ENCODE data around the gene DYNLRB1. TPM values are rescaled to one million over a fixed set of nuclear protein-coding genes. Genes with fewer than 3 reads are reported as not detected.

The DYNLRB1 gene
- total RNA-seq, 2 experiments from 2014 or later, result 91.2 to 96.8 TPM

DNA sequence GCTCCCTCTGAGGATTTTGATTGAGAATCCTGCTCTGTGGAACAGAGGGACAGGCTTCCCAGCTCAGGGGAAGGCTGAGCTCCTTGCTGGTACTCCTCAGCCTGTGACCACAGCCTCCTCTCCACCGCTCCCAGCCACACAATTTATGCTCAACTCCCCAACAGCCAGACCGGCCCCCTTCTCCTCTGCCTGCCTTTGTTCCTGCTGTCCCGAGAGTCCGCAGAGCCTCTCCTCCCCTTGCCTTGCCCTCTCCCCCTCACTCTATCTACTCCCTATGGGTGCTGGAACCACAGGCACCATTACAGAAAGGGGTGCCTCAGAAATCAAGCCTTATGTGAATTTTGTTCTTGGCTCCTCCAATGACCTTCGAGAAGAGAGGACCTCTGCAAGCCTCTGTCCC is 58.2 kb downstream of the DYNLRB1 start:
- Mint-ChIP-seq H3K9me3 (no peaks in the 10 kb centered on the region), H3K4me3 (no peak overlapping the region), H3K4me1 (peaks cover 7% of the 10 kb centered on the region), H3K27ac (no peak overlapping the region), H3K36me3 (peaks cover 7% of the 10 kb centered on the region), H3K27me3 (no peaks in the 10 kb centered on the region)
- ATAC-seq (ENCODE audit: low read depth) (no peak), DNase-seq (no peak)
- POLR2A ChIA-PET, result no interaction called here

DNA sequence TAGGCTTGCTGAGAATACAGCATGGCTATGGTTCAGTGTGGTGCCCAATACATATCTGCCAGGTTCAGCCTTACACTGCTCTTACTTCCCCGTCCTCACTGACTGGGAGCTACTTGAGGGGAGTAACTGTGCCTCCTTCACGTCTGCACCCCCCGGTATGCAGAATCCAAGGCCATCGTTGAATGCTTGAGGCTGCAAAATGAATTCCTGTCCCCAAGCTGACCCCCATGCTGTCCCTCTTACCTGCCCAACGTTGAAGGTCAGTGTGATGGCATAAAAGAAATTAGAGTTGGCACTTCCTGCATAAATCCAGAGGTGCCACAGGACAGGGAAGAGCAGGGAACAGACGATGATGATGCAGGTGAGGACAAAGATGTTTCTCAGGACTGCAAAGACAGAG is 58.6 kb downstream of the DYNLRB1 start:
- no peak overlapping the region for H3K27ac Mint-ChIP-seq
- DNase-seq (no peak), ATAC-seq (ENCODE audit: low read depth) (no peak)
- H3K27me3 Mint-ChIP-seq, result no peaks in the 10 kb centered on the region
- H3K36me3 Mint-ChIP-seq, result peaks cover 7% of the 10 kb centered on the region
- H3K9me3 Mint-ChIP-seq, result no peaks in the 10 kb centered on the region
- H3K4me1 Mint-ChIP-seq, result peaks cover 9% of the 10 kb centered on the region
- no peak overlapping the region for H3K4me3 Mint-ChIP-seq
- POLR2A ChIA-PET, result no interaction called here

DNA sequence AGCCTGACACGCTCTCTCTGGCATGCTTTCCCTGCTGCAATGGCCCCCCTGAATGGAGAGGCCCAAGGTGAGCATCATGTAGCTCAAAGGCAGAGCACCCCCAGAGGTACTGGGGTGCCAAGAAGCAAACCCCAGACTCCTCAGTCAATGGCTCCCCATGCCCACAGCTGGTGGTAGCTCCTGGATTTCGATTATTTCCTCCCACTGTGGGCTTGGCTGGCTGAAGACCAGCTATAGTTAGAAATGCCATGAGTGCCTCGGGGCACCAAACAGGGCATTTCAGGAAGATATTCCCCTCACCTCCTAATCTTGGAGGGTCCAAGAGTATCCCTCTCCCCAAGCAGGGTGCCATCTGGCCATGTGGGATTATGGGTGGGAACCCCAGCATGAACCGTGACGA is 59.0 kb downstream of the DYNLRB1 start:
- no peak for DNase-seq
- Mint-ChIP-seq H3K4me3 (no peak overlapping the region), H3K36me3 (peaks cover 7% of the 10 kb centered on the region), H3K9me3 (no peaks in the 10 kb centered on the region), H3K27ac (no peak overlapping the region), H3K4me1 (peaks cover 14% of the 10 kb centered on the region), H3K27me3 (no peaks in the 10 kb centered on the region)
- POLR2A ChIA-PET, result no interaction called here
- no peak for ATAC-seq (ENCODE audit: low read depth)

DNA sequence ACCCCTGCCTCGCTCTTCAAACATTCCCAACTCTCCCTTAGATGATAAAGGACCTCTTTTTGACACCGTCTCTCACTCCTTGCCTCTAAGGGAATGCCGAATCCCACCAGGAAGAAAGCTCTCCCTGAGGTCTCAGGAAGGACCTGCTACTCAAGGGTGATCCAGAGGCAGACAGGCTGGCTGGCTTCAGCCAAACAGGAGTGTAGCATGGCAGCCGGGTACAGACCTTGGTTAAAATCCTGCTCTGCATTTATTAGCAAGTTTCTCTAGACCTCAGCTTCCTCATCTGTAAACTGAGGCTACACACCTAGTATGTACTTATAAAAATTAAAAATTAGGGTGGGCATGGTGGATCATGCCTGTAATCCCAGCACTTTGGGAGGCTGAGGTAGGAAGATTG is 59.5 kb downstream of the DYNLRB1 start:
- DNase-seq, result no peak
- ATAC-seq (ENCODE audit: low read depth), result no peak
- POLR2A ChIA-PET, result no interaction called here
- H3K9me3 Mint-ChIP-seq, result no peaks in the 10 kb centered on the region
- H3K36me3 Mint-ChIP-seq, result peaks cover 10% of the 10 kb centered on the region
- no peak overlapping the region for H3K27ac Mint-ChIP-seq
- peaks cover 17% of the 10 kb centered on the region for H3K4me1 Mint-ChIP-seq
- no peaks in the 10 kb centered on the region for H3K27me3 Mint-ChIP-seq
- no peak overlapping the region for H3K4me3 Mint-ChIP-seq

DNA sequence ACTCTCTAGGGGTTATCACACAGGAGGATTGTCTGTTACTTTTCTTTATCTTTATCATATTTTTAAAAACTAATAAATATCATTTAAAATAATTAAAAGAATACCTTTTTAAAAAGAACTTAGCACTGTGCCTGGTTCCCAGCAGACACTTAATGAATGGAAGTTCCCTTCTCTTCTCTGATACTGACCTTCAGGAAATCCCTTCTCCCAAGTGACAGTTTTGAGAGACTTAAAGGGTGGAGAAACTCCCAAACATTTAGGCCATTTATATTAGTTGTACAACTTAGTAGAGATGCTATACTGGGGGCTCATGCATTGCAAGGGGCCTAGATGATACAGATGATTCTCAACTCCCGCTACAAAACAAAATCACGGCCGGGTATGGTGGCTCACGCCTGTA is 60.8 kb downstream of the DYNLRB1 start:
- POLR2A ChIA-PET, result no interaction called here

DNA sequence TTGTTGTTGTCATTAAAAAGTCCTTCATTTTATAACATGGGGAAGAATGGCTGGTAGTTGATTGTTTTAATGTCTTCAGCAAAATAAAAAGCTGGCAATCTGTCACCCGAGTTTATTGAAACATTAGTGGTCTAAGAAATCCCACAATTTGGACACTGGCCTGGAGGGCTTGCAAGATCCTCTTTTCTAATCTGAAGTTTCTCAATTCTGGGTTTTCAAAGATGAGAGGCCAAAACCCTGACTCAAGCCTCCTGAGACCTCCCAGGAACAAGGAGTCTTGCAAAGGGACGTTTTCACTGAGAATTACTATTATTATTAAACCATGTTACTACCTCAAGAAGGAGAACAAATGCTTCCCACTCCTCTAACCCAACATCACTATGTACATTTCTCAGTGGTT is 61.8 kb downstream of the DYNLRB1 start:
- no peaks in the 10 kb centered on the region for H3K27me3 Mint-ChIP-seq
- peak overlapping the region; percentile 52 for H3K27ac Mint-ChIP-seq
- peaks cover 8% of the 10 kb centered on the region for H3K36me3 Mint-ChIP-seq
- no peak for ATAC-seq (ENCODE audit: low read depth)
- no peak overlapping the region for H3K4me3 Mint-ChIP-seq
- peaks cover 18% of the 10 kb centered on the region for H3K4me1 Mint-ChIP-seq
- no peak for DNase-seq
- no peaks in the 10 kb centered on the region for H3K9me3 Mint-ChIP-seq
- POLR2A ChIA-PET, result no interaction called here

More for the DNA sequence above, 60.8 kb downstream of the DYNLRB1 start:
- no peak overlapping the region for H3K4me3 Mint-ChIP-seq
- H3K27me3 Mint-ChIP-seq, result no peaks in the 10 kb centered on the region
- H3K36me3 Mint-ChIP-seq, result peaks cover 8% of the 10 kb centered on the region
- H3K27ac Mint-ChIP-seq, result no peak overlapping the region
- no peak for ATAC-seq (ENCODE audit: low read depth)
- no peak for DNase-seq
- no peaks in the 10 kb centered on the region for H3K9me3 Mint-ChIP-seq
- peaks cover 14% of the 10 kb centered on the region for H3K4me1 Mint-ChIP-seq

DNA sequence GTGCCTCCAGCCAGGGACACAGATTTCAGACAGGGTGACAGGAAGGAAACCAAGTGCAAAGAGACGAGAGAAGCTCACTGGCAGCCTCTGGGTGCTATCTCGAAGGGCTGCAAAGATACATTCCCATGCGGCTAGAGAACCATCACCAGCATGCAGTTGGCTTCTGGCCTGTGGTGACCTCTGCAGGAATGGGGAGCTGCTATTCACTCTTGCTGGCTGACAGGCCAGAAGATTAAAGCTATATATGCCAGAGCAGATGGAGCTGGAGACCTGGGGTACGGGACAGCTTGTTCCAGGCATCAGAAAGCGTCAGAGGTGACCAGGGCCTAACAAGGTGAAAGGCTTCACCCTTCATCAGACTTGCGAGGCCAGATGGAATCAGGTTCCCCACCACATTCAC is 62.3 kb downstream of the DYNLRB1 start:
- peak overlapping the region; percentile 52 for H3K27ac Mint-ChIP-seq
- H3K9me3 Mint-ChIP-seq, result no peaks in the 10 kb centered on the region
- no peak overlapping the region for H3K4me3 Mint-ChIP-seq
- no peaks in the 10 kb centered on the region for H3K27me3 Mint-ChIP-seq
- H3K4me1 Mint-ChIP-seq, result peaks cover 18% of the 10 kb centered on the region
- H3K36me3 Mint-ChIP-seq, result peaks cover 6% of the 10 kb centered on the region
- ATAC-seq (ENCODE audit: low read depth) (no peak), DNase-seq (no peak)
- POLR2A ChIA-PET, result no interaction called here

DNA sequence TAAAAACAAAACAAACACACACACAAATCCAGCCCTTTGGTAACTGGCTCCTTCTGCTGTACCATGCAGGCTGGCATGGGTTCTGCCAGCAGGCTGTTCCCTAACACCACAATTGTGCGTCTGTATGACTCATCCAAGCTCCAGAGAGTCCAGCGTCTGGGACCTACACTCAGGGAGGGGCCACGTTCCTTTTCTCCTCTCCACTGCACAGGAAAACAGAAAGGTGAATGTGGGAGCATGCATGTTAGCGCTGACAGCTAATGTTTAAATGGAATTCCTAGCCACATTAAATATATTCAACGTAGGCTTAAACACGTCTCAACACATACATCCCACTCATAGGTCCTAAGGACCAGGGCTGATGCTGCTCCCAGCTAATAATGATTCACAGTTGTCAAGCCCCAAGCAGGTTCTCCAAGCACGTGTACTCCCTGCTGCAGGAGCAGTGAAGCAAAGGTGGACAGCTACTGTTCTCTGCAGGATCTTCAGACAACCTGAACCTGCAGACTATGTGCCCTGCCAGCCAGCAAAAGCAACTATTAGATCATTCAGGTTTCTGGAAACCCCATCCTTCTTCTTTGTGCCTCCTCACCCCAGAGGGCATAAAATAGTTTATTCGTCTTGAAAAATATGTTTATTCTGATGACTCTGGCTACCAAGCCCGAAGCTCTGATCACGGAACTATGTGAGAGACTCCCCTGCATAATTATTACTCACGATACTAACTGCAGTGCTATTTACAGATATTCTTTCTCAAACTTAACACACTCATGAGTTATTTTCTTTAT is 63.2 kb downstream of the DYNLRB1 start:
- DNase-seq, result no peak
- Mint-ChIP-seq H3K9me3 (no peaks in the 10 kb centered on the region), H3K27me3 (no peaks in the 10 kb centered on the region), H3K4me1 (peaks cover 18% of the 10 kb centered on the region), H3K36me3 (peaks cover 6% of the 10 kb centered on the region), H3K27ac (no peak overlapping the region), H3K4me3 (no peak overlapping the region)
- ATAC-seq (ENCODE audit: low read depth), result no peak
- POLR2A ChIA-PET, result interaction anchor here (0.5 kb wide), 1 partner anchor 1260 kb away, joined by 4 read pairs; no protein-coding TSS in a partner anchor

DNA sequence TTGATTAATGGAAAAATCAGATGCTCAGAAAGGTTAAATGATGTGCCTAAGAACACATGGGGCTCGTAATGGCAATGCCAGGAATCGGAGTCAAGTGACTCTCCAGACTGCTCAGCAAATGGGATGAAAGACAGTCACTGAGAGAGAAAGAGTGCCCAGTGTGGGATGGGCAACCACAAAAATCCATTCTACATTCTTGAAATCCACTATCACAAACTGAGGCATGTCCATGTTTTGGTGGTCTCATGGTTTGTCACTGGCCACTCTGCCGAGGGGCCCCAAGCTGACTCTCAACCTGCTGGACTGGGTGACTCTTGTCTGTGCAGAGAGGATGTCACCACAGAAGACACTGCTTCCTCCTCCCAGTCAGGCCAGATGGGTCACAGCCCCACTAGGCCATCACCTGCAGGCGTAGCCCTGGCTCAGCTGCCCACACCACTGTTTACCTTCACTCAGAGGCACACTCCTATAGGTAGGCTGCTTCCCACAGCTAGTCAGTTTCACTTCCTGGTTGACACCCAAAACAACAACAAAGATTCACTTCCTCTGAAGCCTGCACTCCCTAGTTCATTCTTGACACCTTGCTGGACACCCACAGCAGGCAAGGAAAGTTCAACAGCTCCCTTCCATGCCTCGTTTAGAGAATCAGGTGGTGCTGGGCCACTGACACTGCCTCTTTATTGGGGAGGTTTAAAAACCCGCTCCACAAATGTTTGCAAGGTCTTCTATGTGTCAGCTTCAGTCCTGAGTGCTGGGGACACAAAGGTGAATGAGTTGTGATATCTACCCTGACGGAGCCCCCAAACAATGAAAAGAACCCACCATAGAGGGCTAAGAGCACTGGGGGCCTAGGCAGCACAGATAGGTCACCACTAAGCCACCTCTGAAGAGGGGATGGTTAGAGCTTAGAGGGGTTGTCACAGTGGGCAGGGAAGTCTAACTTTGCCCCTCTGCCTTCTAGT is 64.0 kb downstream of the DYNLRB1 start:
- Mint-ChIP-seq H3K4me3 (peak overlapping the region; percentile 30), H3K27ac (peak overlapping the region; percentile 84), H3K9me3 (no peaks in the 10 kb centered on the region), H3K27me3 (no peaks in the 10 kb centered on the region), H3K36me3 (peaks cover 5% of the 10 kb centered on the region), H3K4me1 (peaks cover 18% of the 10 kb centered on the region)
- POLR2A ChIA-PET, result interaction anchor here (0.5 kb wide), 1 partner anchor 1259 kb away, joined by 4 read pairs; no protein-coding TSS in a partner anchor
- no peak for DNase-seq
- ATAC-seq (ENCODE audit: low read depth), result peak; percentile 78

DNA sequence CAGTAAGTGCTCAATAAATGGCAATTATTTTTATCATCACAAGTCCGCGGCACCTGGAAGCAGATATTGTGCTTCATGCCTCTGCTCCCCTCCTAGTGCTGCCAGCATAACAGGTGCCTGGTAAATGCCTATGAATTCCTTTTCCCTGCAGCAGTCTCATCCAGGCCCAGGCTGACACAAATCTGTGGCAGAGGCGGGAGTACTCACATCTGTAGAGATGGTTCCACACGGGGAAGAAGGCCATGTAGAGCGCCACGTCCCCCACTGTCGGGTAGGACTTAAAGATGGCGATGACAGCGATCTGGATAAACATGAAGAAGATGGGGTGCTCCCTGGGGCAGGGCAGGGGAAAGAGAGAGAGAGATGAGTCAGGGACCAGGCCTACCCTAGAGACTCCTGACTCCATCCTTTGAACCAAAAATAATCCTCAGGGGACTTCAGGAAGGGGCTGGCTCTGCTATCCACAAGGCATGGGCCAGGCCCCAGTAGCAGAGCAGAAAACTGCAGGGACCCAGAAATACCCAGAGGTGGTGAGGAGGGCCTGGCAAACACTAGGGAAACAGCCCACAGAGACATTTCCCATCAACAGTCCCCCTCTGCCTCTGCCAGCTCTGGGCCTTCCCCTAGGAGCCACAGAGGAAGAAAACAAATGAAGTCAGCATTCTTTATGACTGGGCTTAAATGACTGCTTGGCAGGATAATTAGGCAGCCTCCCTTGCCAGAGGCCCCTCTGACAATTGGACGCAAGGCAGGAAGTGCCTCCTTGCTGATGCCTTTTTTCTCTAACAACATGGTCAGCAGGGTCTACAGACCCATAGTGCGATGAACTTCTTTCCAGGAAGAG is 65.3 kb downstream of the DYNLRB1 start:
- Mint-ChIP-seq H3K27ac (peak overlapping the region; percentile 45), H3K36me3 (peaks cover 5% of the 10 kb centered on the region), H3K4me1 (peaks cover 18% of the 10 kb centered on the region), H3K4me3 (no peak overlapping the region), H3K9me3 (no peaks in the 10 kb centered on the region), H3K27me3 (no peaks in the 10 kb centered on the region)
- POLR2A ChIA-PET, result no interaction called here
- DNase-seq (no peak), ATAC-seq (ENCODE audit: low read depth) (no peak)

DNA sequence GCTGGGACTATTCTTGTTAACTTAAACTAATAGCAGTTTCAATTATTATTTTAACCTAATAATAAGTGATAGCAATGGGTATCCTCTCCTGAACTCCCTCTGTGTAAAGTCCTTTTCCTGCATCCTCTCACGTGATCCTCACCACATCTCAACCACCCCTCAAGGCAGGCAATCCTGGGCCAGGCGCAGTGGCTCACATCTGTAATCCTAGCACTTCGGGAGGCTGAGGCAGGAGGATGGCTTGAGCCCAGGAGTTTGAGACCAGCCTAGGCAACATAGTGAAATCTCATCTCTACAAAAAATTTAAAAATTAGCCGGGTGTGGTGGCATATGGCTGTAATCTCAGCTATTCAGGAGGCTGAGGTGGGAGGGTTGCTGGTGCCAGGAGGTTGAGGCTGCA is 66.0 kb downstream of the DYNLRB1 start:
- DNase-seq (no peak), ATAC-seq (ENCODE audit: low read depth) (no peak)
- H3K36me3 Mint-ChIP-seq, result peaks cover 5% of the 10 kb centered on the region
- POLR2A ChIA-PET, result no interaction called here
- H3K9me3 Mint-ChIP-seq, result no peaks in the 10 kb centered on the region
- no peak overlapping the region for H3K4me3 Mint-ChIP-seq
- H3K27ac Mint-ChIP-seq, result peak overlapping the region; percentile 25
- no peaks in the 10 kb centered on the region for H3K27me3 Mint-ChIP-seq
- peaks cover 18% of the 10 kb centered on the region for H3K4me1 Mint-ChIP-seq

DNA sequence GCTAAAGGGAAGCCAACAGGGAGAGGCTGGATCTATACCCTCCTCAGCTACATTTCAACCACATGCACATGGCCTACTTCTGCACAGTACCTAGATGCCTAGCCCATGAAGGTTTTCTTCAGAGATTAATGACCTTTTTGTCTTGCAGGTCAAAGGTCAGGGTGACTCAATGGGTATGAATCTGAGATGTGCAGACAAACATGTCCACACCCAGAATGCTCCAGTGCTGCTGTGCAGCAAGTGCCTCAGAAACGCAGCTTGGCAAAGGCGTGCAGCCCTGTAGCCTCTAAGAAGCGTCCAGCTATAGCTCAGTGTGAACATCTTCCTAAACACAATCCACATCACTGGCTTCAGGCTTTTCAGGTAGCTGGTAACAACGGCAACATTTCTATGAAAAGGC is 66.7 kb downstream of the DYNLRB1 start:
- H3K4me3 Mint-ChIP-seq, result no peak overlapping the region
- no peaks in the 10 kb centered on the region for H3K9me3 Mint-ChIP-seq
- no peak for DNase-seq
- no peaks in the 10 kb centered on the region for H3K27me3 Mint-ChIP-seq
- peaks cover 7% of the 10 kb centered on the region for H3K36me3 Mint-ChIP-seq
- no peak for ATAC-seq (ENCODE audit: low read depth)
- peaks cover 18% of the 10 kb centered on the region for H3K4me1 Mint-ChIP-seq
- POLR2A ChIA-PET, result no interaction called here
- H3K27ac Mint-ChIP-seq, result no peak overlapping the region

DNA sequence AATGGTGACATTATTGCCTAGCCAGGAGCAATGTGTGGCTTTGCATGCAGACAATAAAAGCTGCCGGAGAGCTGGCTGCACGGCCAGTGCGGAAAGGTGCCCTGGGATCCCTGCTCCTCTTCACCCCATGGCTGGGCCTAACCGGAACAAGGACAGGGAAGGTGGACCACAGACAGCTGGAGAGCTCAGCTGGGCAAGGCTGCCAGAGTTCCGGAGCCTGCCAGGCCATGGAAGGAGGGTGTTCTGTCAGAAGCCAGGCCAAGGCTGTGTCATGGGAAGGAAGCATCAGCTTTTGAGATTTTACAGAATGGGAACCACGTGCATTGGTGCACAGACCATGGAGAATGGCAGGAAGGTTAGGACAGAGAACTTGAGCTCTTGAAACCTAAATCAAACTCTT is 67.3 kb downstream of the DYNLRB1 start:
- Mint-ChIP-seq H3K4me3 (no peak overlapping the region), H3K36me3 (peaks cover 7% of the 10 kb centered on the region), H3K9me3 (no peaks in the 10 kb centered on the region), H3K4me1 (peaks cover 18% of the 10 kb centered on the region), H3K27ac (no peak overlapping the region), H3K27me3 (no peaks in the 10 kb centered on the region)
- POLR2A ChIA-PET, result no interaction called here
- ATAC-seq (ENCODE audit: low read depth), result no peak
- no peak for DNase-seq

Data from activated naive CD8-positive, alpha-beta T cell treated with anti-CD3 and anti-CD28 coated beads, Interleukin-2, amount 10 ng/mL, durations not matched to agents 7 days and 5 days (primary cell).